ENCODE results near the gene RSPO1. TPM values are rescaled to one million over a fixed set of nuclear protein-coding genes. Genes with fewer than 3 reads are reported as not detected.

Gene RSPO1
- total and polyA plus RNA-seq, 2 experiments from 2014 or later = 0.22 TPM; not detected in 1

GRCh38 chr1:37666241-37666867 lies 31.7 kb upstream of the RSPO1 start:
- in situ Hi-C loops (cut with MboI) = loop anchor here (5.0 kb wide), 1 partner anchor 59 kb away; no protein-coding TSS in a partner anchor
- no peaks in the 10 kb centered on the region for H4K20me1 ChIP-seq (ENCODE audit: insufficient read depth)
- TF ChIP-seq EZH2phosphoT487 (IDR thresholded peaks at IDR 0.05; ENCODE audit: insufficient read depth, low read depth) = no peak
- TF ChIP-seq EZH2 (IDR thresholded peaks at IDR 0.05; ENCODE audit: insufficient read depth, poor library complexity, severe bottlenecking) = no peak
- no peaks in the 10 kb centered on the region for H3K9me3 ChIP-seq (ENCODE audit: low read depth)
- no peaks in the 10 kb centered on the region for H3K9me2 ChIP-seq (ENCODE audit: insufficient read depth)
- H3K79me2 ChIP-seq (ENCODE audit: insufficient read depth) = no peaks in the 10 kb centered on the region
- H3F3A ChIP-seq (ENCODE audit: insufficient read depth) = no peaks in the 10 kb centered on the region
- WGBS, 2 experiments (ENCODE audit: low coverage in 1 of 2, low lambda C conversion rate in 2 of 2, missing lambda C conversion rate in 2 of 2) = 37 to 38% methylated on average over 11 of the region's 11 CpGs
- no peak overlapping the region for H2AFZ ChIP-seq
- H3K4me2 ChIP-seq (ENCODE audit: unreplicated experiment) = no peak overlapping the region
- no peak for DNase-seq
- H3K36me3 ChIP-seq (ENCODE audit: low read depth) = no peaks in the 10 kb centered on the region
- H3K4me1 ChIP-seq (ENCODE audit: insufficient read depth) = no peaks in the 10 kb centered on the region
- no peak overlapping the region for H3K27ac ChIP-seq
- no peak overlapping the region for H3K9ac ChIP-seq
- H3K4me3 ChIP-seq = no peak overlapping the region
- H3K27me3 ChIP-seq (replicated peaks; ENCODE audit: insufficient read depth) = peaks cover 13% of the 10 kb centered on the region; the same call in 1 of the 2 replicates

GRCh38 chr1:37663426-37664000 lies 28.8 kb upstream of the RSPO1 start:
- in situ Hi-C loops (cut with MboI) = no loop called here

GRCh38 chr1:37662031-37662755 lies 27.5 kb upstream of the RSPO1 start:
- Histone ChIP-seq H3K36me3 (ENCODE audit: low read depth) (no peaks in the 10 kb centered on the region), H3K9ac (no peak overlapping the region), H3K27ac (no peak overlapping the region), H3K4me2 (ENCODE audit: unreplicated experiment) (no peak overlapping the region), H3K9me3 (ENCODE audit: low read depth) (no peaks in the 10 kb centered on the region), H3K27me3 (replicated peaks; ENCODE audit: insufficient read depth) (peaks cover 2% of the 10 kb centered on the region; the same call in 1 of the 2 replicates), H3K4me3 (no peak overlapping the region), H3K9me2 (ENCODE audit: insufficient read depth) (no peaks in the 10 kb centered on the region), H4K20me1 (ENCODE audit: insufficient read depth) (no peaks in the 10 kb centered on the region), H2AFZ (no peak overlapping the region), H3K79me2 (ENCODE audit: insufficient read depth) (no peaks in the 10 kb centered on the region), H3F3A (ENCODE audit: insufficient read depth) (no peaks in the 10 kb centered on the region), H3K4me1 (ENCODE audit: insufficient read depth) (no peaks in the 10 kb centered on the region)
- DNase-seq = no peak
- in situ Hi-C loops (cut with MboI) = no loop called here
- WGBS, 2 experiments (ENCODE audit: low coverage in 1 of 2, low lambda C conversion rate in 2 of 2, missing lambda C conversion rate in 2 of 2) = 49 to 57% methylated on average over 11 of the region's 11 CpGs
- TF ChIP-seq EZH2phosphoT487 (IDR thresholded peaks at IDR 0.05; ENCODE audit: insufficient read depth, low read depth) = no peak
- TF ChIP-seq EZH2 (IDR thresholded peaks at IDR 0.05; ENCODE audit: insufficient read depth, poor library complexity, severe bottlenecking) = no peak

More at GRCh38 chr1:37663426-37664000, 28.8 kb upstream of the RSPO1 start:
- Histone ChIP-seq H3K9me3 (ENCODE audit: low read depth) (no peaks in the 10 kb centered on the region), H4K20me1 (ENCODE audit: insufficient read depth) (no peaks in the 10 kb centered on the region), H3K9me2 (ENCODE audit: insufficient read depth) (no peaks in the 10 kb centered on the region), H3K79me2 (ENCODE audit: insufficient read depth) (no peaks in the 10 kb centered on the region), H3K27me3 (replicated peaks; ENCODE audit: insufficient read depth) (peaks cover 13% of the 10 kb centered on the region; the same call in 1 of the 2 replicates), H3K36me3 (ENCODE audit: low read depth) (no peaks in the 10 kb centered on the region), H3K9ac (no peak overlapping the region), H3K27ac (no peak overlapping the region), H3K4me3 (no peak overlapping the region), H2AFZ (no peak overlapping the region), H3K4me2 (ENCODE audit: unreplicated experiment) (no peak overlapping the region), H3F3A (ENCODE audit: insufficient read depth) (no peaks in the 10 kb centered on the region), H3K4me1 (ENCODE audit: insufficient read depth) (no peaks in the 10 kb centered on the region)
- DNase-seq = no peak
- no peak for TF ChIP-seq EZH2phosphoT487 (IDR thresholded peaks at IDR 0.05; ENCODE audit: insufficient read depth, low read depth)
- no peak for TF ChIP-seq EZH2 (IDR thresholded peaks at IDR 0.05; ENCODE audit: insufficient read depth, poor library complexity, severe bottlenecking)
- 80 to 81% methylated on average over 14 of the region's 14 CpGs for WGBS, 2 experiments (ENCODE audit: low coverage in 1 of 2, low lambda C conversion rate in 2 of 2, missing lambda C conversion rate in 2 of 2)

- H3K9ac ChIP-seq = no peak overlapping the region
- no peaks in the 10 kb centered on the region for H3K9me3 ChIP-seq (ENCODE audit: low read depth)
- no peaks in the 10 kb centered on the region for H3K36me3 ChIP-seq (ENCODE audit: low read depth)
- H3K4me3 ChIP-seq = no peak overlapping the region
- H3K4me2 ChIP-seq (ENCODE audit: unreplicated experiment) = no peak overlapping the region
- no peaks in the 10 kb centered on the region for H3K9me2 ChIP-seq (ENCODE audit: insufficient read depth)
- no peak overlapping the region for H3K27ac ChIP-seq
- in situ Hi-C loops (cut with MboI) = no loop called here
- H3K27me3 ChIP-seq (replicated peaks; ENCODE audit: insufficient read depth) = no peaks in the 10 kb centered on the region; the same call in 1 of the 2 replicates
- TF ChIP-seq EZH2 (IDR thresholded peaks at IDR 0.05; ENCODE audit: insufficient read depth, poor library complexity, severe bottlenecking) = no peak
- TF ChIP-seq EZH2phosphoT487 (IDR thresholded peaks at IDR 0.05; ENCODE audit: insufficient read depth, low read depth) = no peak
- H3K4me1 ChIP-seq (ENCODE audit: insufficient read depth) = no peaks in the 10 kb centered on the region
- no peaks in the 10 kb centered on the region for H3K79me2 ChIP-seq (ENCODE audit: insufficient read depth)
- H2AFZ ChIP-seq = no peak overlapping the region
- H4K20me1 ChIP-seq (ENCODE audit: insufficient read depth) = no peaks in the 10 kb centered on the region
- 15% methylated on average over 7 to 9 of the region's 9 CpGs for WGBS, 2 experiments (ENCODE audit: low coverage in 1 of 2, low lambda C conversion rate in 2 of 2, missing lambda C conversion rate in 2 of 2)
- peak; percentile 72 for DNase-seq
- no peaks in the 10 kb centered on the region for H3F3A ChIP-seq (ENCODE audit: insufficient read depth)
Observed at GRCh38 chr1:37661401-37661800, 26.7 kb upstream of the RSPO1 start.

Data from GM23248 (cell line).